Cerebellar nuclear complex (tissue), 1 donor: ENCODE results near the gene MAST3.
"Not testable (repeated sequence)": the region's sequence is repeated elsewhere in the genome, so short reads cannot be mapped to it uniquely, and the experiment has no call there.

Experiments used
- DNase-seq, 2 experiments: peaks; one replicate each; lab custom pipeline; 2025; lab: John Stamatoyannopoulos, UW

MAST3 gene

DNA sequence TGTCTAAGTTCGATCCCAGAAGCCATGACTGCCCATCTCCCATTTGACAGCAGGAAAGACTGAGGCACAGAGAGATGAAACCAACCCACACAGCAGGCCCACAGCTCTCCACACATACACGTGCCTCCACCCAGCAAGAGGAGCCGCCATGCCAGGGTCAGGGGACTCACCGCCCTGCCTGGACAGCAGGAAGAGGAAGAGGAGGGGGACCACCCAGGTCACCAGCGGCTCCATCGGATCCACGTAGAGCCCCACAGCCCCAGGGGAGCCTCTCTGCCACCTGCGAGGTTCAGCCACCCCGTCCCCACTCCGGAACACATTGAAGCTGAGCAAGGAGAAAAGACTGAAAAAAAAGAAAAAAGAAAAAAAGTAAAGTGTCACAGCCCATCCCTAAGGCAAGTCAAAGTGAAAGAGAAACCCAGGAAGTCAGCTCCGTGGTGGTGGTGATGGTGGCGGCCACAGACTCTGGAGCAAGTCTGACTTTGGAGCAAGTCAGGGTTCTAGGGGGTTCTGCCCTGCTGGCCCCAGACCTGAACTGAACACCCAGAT lies 10.9 kb upstream of the MAST3 start, which contains the start of gene IL12RB1:
Gene IL12RB1 (minus strand): TSS at position 345 of the 549 bp plus-strand sequence. CDS start 111 bp downstream, at position 234.
- no peak for DNase-seq

DNA sequence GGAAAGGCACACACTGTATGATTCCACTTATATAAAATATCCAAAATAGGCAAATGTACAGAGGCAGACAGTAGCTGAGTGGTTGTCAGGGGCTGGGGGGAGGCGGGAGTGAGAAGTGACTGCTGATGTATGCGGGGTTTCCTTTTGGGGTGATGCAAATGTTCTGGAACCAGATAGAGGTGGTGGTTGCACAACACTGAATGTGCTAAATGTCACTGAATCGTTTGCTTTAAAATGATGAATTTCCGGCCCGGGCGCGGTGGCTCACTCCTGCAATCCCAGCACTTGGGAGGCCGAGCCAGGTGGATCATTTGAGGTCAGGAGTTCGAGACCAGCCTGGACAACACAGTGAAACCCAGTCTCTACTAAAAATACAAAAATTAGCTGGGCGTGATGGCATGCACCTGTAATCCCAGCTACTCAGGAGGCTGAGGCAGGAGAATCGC lies 8.5 kb upstream of the MAST3 start:
- not testable (repeated sequence) for DNase-seq

DNA sequence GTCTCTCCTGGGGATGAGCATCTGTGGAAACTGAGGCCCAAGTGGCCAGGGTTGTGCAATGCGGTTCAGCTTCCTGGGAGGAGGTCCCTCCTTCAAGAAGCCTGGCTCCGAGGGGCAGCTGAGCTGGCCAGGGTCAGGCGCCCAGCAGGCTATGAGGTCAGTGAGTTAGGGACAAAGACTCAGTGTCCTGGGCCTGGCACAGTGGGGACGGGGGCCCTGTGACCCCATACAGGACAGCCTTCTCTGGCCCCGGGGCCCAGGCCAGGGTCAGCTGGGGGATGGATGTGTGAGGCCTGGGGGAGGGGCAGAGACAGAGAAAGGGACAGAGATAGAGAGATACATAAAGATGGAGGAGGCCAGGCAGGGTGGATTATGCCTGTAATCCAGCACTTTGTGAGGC lies 7.9 kb upstream of the MAST3 start:
- no peak for DNase-seq

DNA sequence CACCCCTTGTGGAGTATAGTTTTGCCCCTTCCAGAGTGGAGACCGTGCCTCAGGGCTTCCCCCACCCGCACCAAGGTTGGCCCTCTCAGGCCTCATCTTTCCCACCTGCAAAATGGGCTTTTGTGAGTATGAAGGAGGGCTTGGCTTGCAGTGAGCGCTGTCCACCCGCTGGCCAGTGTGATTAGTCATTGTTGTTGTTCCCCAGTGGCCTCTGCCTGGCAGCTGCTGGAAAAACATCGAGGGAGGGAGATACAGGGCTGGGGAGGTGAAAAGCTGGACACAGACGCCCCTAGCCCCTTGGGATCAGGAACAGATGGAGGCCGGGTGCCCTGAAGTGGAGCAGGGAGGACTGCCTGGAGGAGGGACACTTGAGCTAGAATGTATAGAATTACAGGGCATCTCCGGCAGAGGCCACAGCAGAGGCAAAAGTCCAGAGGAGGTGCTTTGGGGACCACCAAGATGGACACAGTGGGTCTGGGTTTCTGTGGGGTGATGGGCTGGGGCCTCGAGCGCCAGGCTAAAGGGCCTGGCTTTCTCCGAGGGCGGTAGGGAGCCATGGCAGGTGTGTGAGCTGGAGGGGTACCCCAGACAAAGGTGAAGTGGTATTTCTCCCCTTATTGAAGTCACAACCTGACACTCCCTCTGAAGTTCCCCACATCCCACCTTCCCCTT lies 6.9 kb upstream of the MAST3 start:
- DNase-seq = no peak

DNA sequence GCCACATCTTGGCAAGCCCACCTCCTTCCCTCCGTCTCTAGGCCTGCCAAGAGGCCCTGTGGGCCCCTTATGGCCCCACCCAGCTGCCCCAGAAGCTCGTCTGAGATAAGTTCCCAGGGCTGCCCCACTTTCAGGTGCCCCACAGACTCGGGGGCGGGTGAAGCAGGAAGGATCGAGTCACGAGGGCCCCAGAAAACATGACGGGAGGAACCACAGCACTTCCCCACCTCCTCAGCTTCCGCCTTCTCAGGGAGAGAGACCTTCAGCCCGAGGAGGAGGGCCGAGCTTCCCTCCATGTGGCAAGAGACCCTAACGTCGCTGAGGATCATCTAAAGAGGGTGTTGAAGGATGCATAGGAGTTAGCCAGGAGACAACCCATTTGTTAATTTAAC lies 6.4 kb upstream of the MAST3 start:
- DNase-seq = no peak

DNA sequence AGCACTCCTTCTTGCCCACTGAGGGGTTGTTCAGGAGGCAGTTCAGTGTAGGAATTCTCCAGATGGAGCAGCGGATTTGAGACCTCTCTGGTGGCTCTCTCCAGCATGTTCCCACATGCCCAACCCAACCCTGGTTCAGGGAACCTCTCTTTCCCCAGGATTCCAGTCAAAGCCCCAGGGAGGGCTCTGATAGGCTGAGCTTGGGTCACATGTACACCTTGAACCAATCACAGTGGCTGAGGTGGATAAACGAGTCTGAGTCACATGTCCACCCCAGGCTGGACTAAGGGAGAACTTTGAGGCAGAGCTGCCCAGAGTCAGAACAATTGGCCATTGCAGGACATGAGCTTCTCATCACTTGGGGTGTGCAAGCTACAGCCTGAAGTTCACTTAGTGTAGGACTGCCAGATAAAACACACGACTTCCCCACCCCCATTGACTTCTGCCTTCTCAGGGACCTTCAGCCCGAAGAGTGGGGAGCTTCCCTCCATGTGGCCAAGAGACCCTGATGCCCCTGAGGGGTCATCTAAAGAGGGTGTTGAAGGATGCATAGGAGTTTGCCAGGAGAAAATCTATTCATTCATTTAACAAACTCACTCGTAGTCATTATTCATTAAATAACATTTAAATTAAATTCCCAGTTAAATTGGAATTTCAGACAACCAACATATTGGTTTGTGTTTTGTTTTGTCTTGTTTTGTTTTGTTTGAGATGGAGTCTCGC lies 4.0 kb upstream of the MAST3 start:
- DNase-seq = no peak

DNA sequence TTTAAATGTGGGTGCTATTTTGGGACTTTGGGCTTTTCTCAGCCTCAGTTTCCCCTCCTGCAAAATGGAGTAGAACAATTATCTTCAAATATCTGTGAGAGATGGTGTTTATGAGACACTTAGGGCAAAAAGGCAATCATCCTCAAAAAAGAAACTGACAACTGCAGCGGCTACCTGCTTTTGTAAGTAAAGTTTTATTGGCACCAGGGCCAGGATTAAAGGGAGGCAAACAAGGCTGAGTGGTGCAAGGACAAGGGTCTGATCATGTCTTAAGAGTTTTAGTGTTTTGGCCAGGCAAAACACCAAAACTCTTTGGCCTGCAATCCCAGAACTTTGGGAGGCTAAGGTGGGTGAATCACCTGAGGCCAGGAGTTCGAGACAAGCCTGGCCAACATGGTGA lies 1.3 kb upstream of the MAST3 start:
- DNase-seq = no peak

DNA sequence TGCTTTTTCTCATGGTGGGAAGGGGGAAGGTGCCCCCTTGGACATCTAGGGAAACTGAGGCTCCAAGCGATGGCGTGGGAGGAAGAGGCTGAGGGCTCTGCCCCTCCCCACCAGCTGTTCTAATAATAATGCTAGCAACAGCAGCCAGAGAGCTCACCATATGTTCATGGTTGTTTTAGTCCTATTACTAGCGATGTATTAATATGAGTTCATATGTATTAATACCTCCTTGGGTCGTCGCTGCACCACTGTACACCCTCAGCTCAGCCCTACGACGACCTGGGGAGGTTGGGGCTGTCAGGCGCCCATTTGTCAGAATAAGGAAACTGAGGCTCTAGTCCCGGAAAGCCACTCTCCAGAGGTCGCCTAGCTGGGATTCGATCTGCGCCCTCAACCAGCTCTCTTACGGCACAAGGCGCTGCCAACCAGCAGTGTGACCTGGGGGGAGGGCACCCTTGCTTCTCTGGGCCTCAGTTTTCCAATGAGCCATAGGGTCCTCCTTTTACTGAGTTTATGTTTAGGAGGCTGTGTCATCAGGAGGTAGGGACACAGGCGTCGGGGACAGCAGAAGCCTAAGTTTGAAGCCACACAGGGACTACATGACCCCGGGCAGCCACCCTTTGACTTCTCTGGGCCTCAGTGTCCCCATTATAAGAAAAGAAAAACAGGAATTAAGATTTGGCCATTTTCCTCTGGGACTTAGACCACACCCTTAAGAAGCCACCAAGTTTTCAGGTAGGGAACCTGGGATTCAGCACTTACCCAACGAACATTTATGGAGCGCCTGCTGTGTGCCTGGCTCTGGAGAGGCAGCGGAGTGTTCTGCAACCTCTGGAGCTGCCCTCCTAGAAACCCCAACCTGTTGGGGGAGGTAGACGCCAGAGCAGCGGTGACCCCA lies 664 bp downstream of the MAST3 start:
- no peak for DNase-seq

DNA sequence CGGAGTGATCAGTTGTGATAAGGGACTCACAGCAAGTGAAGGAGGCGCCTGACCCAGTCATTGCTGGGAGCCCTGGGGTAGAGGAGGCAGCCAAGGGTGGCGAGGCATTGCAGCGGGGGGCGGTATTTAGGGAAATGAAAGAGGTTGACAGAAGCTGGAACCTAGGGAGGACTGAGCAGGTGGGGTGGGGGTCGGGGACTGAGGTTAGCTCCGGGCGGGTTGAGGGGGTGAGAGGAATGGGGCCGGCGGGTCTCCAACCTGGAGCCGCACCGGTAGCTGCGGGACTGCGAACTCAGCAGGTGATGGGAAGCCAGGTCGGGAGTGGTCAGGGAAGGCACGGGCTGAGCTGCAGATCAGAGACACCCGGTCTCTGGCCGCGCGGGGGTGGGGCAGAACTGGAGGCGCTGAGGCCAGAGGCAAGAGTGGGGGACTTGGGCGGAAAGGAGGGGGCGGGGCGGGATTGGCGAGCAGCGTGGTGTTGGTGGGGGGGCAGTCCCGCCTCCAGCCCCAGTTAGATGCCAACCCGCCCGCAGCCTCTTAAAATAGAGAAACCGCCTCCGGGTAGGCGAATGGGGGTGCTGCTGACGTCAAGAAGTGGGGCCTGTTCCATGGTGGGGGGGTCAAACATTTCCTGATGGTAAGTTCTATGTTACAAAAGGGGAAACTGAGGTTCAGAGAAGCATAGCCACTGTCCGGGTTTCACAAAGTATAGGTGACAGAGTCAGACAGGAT lies 1.5 kb downstream of the MAST3 start:
- no peak for DNase-seq

DNA sequence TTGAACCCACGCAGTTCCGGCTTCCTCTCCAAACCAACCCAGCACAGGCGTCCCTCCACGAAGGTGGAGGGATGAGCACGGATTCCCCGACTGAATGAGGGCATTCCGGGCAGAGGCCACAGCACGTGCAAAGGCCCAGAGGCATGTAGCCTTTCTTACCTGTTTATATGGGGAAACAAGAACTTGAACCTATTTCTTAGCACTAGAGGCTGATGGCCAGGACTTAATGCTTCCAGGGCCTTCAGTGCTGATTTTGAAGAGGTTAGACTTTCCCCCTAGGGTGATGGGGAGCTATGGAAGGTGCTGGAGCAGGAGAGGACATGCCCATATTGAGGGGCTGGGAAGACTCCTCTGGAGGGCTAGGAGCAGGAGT lies 2.0 kb downstream of the MAST3 start:
- DNase-seq = no peak

DNA sequence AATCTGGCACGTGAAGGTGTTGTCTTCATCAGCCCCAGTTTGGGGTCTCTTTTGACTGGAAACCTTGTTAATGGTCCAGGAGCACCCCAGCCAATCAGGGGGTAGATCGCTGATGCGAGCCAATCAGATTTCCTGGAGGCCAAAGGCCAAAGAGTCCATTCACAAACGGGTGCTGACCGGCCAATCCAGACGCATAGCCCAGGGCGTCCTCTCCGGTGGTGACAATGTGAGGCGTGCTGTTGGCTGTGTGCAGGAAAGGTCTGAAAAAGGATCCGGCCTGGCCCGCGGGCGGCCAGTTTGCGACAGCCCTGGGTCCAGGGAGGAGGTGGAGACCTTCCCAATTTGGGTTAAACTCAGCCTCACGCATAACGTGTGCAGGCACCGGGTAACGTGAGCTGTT lies 3.1 kb downstream of the MAST3 start:
- DNase-seq = no peak

DNA sequence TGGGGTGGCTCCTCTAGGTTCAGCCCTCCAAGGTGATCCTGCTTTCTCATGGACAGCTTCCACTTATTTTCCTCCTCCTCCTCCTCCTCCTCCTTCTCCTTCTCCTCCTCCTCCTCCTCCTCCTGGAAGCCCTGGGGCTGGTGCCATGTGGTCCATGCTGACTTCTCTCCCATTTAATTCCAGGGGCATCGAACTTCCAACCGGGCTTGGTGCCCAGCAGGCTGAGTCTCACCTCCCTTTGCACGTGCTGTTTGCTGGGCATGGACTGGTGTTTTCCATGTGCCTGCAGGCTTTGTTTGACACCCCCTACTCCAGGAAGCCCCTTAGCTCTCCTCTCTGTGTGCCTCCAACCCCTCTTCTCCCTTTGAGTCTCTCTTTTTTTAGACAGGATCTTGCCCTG lies 3.7 kb downstream of the MAST3 start:
- DNase-seq = no peak

DNA sequence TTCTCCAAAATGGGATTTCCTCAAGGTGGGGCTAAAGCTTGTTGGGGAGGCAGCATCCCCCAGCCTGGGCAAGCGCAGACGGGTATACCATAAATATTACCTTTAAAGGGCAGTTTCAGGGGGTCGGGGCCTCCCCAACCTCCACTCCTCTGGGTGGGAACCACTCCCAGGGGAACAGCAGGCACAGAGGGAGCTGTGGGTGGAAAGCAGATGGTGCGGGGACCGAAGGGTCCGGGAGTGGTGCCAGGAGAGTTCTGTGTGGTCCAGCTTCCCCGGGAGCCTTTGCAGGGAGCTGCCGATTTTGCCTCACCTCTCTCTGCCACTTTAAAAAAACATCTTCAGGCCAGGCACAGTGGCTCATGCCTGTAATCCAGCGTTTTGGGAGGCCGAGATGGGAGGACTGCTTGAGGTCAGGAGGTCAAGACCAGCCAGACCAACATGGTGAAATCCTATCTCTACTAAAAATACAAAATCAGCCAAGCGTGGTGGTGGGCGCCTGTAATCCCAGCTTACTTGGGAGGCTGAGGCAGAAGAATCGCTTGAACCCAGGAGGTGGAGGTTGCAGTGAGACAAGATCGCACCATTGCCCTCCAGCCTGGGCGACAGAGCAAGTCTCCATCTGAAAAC lies 5.5 kb downstream of the MAST3 start:
- no peak for DNase-seq

DNA sequence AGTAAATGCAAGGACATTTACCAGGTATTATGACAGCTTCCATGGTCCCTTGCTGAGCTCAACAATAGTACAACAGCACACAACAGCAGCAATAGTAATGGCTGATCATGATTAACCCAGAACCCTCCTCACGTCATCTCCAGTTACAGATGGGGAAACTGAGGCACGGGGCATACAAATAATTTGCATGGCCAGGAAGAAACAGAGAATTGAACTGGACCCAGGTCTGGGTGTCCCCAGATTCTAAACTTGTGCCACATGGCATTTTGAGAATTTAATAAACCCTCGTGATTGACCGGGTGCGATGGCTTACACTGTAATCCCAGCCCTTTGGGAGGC lies 7.2 kb downstream of the MAST3 start:
- DNase-seq = no peak

DNA sequence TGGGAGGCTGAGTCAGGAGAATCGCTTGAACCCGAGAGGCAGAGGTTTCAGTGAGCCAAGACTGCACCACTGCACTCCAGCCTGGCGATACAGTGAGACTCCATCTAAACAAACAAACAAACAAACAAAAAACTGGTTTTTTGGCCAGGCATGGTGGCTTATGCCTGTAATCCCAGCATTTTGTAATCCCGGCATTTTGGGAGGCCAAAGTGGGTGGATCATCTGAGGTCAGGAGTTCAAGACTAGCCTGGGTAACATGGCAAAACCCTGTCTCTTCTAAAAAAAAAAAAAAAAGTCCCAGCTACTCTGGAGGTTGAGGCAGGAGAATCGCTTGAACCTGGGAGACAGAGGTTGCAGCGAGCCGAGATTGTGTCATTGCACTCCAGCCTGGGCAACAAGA lies 7.7 kb downstream of the MAST3 start:
- DNase-seq = not testable (repeated sequence)

DNA sequence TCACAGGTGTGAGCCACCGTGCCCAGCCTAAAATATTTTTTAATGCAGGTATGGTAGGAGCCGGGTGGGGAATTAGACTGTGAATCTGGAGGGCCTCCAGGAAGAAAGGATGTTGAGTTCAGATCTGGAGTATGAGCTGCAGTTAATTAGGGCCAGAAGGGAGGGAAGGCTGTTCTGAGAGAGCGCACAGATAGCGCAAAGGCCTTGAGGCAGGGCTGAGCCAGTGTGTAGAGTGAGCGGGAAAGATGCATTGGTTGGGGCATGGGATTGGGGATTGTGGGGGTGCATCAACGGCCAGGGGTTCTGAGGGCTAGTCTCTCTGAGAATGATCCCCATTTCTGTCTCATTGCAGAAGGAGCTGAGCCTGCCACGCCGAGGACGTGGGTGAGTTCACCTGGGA lies 9.7 kb downstream of the MAST3 start:
- no peak for DNase-seq

DNA sequence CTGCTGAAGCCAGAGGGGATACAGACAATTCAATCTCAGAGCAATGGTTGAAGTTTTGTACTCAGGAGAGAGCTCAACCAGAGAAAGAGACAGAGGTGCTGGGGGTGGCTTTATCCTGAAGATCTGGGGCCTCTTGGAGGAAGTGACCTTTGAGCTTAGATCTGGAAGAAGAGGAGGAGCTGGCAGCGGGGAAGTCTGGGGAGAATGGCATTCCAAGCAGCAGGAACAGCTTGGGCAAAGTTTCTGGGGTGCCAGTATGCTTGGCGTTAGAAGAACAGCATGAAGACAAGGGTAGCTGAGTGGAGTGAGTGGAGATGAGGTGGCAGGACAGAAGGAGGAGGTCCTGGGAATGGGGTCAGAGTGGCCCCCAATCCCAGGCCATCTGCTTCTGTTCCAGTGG lies 11.3 kb downstream of the MAST3 start:
- DNase-seq = no peak

DNA sequence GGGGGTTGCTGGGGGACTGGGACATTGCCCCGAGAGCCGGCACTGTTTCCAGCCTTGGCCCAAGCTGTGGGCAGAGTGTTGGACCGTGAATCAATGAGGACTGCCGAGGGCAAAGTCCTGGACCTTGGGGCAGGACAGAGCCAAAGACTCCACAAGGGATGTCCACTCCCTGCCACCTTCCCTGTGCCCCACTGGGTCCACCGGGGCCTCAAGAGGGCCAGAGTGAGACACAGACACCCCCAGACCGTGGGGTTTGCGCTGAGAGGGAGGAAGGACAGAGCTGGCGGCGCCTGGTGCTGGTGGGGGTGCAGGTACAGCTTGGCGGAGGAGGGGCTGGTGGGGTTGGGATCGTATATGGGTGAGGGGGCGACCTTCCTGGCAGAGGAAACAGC lies 11.8 kb downstream of the MAST3 start:
- no peak for DNase-seq

DNA sequence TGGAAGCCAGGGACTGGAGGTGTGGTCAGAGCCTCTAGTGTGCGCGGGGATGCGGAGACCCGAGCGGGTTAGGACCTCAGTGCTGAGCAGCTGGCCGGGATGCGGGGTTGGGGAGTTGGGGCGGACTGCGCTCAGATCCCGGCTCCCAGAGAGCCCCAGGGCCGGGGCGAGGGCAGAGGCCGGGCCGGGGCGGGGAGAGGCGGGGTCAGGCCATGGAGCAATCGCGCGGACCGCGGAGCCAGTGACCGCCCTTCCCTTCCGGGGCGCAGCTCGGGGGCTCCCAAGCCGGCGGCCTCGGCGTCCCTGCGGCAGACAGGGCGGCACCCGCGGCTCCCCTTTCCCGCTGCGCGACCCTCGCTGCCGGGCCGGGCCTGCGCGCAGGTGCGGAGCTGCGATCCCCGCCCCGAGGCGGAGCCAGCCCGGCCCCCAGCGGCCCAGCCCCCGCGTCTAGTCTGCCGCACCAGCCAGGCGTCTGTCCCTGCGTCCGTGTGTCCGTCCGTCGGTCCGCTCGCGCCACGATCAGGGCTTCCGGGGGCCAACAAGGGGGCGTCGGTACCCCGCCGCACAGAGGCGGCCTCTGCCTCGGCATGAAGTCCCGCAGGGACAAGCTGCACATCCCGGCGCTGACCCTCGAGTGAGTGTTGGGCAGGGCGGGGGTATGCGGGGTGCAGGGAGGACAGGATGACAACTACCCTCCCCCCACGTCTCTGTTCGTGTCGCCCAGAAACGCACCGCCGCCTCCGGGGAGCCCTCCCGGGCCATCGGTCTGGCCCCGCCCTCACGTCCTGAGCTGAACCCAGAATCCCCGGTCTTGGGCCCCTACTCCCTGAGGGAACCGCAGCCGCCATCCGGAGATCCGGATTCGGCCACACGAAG lies 12.4 kb downstream of the MAST3 start:
- no peak for DNase-seq

DNA sequence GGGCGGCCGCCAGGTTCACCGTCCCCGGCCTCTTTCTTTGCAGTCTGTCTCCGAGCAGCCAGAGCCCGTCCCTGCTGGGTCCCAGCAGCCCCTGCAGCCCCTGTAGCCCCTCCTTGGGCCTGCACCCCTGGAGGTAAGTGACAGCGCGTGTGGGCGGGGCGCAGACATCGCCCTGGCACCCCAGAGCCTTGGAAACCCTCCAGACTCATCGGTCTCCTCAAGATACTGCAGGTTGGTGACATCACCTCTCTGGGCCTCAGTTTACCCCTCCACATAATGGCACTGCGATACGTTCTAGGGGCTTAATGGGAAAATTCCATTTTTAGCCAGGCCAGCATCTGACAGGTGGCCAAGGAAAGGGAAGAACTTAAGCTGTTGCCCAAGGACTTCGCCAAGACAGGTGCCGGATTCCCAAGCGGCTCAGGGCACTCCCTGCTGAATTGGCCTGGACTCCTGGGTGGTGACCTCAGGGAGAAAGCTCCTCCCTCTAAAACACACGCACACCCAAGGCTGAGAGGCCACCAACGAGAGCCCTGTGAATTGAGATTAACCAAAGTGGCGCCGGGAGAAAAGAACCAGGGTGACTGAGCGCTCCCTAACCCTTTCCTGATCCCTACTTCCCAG lies 13.1 kb downstream of the MAST3 start:
- no peak for DNase-seq
